ENCODE results near the gene RP9.

The RP9 gene, protein sequence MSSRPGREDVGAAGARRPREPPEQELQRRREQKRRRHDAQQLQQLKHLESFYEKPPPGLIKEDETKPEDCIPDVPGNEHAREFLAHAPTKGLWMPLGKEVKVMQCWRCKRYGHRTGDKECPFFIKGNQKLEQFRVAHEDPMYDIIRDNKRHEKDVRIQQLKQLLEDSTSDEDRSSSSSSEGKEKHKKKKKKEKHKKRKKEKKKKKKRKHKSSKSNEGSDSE

GRCh38 chr7:33109005-33109757 is at the start of gene RP9:
Gene RP9 (minus strand): TSS chr7:33109404. CDS start chr7:33109372, 32 bp downstream.
- peak; percentile 55 for DNase-seq (ENCODE audit: low read depth)

DNA sequence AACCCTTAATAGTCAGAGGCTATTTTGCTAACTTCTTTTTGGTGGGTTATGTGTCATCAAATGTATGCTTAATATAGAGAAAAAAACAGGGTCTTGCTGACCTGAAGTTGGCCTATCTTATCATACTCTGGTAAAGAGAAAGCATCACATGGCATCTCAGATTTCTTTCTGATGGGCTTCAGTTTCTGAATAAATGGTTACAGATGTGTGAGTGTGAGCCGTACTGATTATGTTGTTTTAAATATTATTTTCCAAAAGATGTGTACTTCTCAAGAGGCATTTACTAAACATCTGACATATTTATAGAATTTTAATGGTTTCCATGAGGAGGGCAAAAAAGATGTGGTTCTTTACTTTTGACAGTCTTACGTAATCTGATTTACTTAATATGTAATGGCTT is 48.6 kb upstream of the RP9 start:
- no peak for DNase-seq (ENCODE audit: low read depth)

GRCh38 chr7:33157311-33157710 is 48.1 kb upstream of the RP9 start:
- DNase-seq (ENCODE audit: low read depth), result no peak

- DNase-seq (ENCODE audit: low read depth), result no peak
These were observed 47.2 kb upstream of the RP9 start for GRCh38 chr7:33156441-33156840.

- no peak for DNase-seq (ENCODE audit: low read depth)
These were observed 46.6 kb upstream of the RP9 start for GRCh38 chr7:33155811-33156210.

GRCh38 chr7:33152087-33152486 is 42.9 kb upstream of the RP9 start:
- DNase-seq (ENCODE audit: low read depth), result no peak

- no peak for DNase-seq (ENCODE audit: low read depth)
These were observed 36.0 kb upstream of the RP9 start for GRCh38 chr7:33145156-33145555.

GRCh38 chr7:33143996-33144718 is 35.0 kb upstream of the RP9 start:
- no peak for DNase-seq (ENCODE audit: low read depth)

GRCh38 chr7:33142585-33142984 is 33.4 kb upstream of the RP9 start:
- DNase-seq (ENCODE audit: low read depth), result no peak

DNA sequence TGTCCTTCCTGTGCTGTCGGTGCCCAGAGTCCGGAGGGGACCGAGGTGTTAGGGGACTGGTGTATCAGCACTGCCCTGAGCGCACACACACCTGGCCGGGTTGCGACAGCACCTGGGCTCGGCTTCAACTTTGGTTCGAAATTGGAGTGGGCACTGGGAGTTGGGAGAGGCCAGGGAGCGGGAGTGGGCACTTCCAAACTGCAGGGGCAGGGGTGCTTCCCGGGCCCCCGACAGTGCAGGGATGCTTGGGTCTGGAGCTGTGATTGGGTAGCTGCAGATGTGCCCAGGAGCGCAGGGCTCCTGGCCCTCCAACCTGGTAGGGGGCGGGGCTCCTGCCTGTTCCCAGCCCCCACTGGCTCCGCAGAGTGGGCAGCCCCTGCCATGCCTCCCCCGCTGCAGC is 27.9 kb upstream of the RP9 start:
- DNase-seq (ENCODE audit: low read depth), result no peak

DNA sequence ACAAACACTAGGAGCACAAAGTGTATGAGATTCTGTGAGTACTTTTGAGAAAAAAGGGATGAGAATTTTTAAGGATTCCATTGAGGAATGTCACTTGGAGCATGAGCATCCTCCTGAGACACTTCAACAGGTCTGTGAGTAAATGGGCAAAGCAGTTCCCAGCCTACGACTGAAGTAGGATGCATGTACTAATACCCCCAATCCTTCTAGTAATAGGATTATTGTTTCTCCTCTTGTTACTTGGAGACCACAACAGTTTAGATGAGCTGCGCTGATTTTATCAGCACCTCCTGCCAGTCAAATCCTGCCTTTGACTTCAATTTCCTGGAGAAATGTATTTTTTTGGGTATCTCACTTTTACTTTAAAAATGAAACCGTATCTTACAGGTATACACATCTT is 21.0 kb upstream of the RP9 start:
- no peak for DNase-seq (ENCODE audit: low read depth)

DNA sequence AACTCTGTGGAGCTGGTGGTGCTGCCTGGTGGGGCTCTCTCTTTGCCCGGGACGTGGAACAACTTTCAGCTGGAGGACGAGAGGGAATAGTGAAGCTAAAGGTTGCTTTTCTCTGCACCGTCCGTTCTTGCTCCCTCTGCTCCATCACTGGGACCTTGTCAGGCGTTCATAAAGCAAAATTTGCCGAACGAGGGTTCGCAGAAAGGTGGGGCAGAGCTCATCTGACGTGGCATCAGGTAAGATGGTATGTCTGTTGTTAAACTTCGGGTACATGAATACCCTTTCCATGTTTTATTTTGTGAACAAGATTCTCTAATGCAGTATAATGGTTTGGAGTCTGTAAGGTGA is 20.6 kb upstream of the RP9 start:
- DNase-seq (ENCODE audit: low read depth), result no peak

DNA sequence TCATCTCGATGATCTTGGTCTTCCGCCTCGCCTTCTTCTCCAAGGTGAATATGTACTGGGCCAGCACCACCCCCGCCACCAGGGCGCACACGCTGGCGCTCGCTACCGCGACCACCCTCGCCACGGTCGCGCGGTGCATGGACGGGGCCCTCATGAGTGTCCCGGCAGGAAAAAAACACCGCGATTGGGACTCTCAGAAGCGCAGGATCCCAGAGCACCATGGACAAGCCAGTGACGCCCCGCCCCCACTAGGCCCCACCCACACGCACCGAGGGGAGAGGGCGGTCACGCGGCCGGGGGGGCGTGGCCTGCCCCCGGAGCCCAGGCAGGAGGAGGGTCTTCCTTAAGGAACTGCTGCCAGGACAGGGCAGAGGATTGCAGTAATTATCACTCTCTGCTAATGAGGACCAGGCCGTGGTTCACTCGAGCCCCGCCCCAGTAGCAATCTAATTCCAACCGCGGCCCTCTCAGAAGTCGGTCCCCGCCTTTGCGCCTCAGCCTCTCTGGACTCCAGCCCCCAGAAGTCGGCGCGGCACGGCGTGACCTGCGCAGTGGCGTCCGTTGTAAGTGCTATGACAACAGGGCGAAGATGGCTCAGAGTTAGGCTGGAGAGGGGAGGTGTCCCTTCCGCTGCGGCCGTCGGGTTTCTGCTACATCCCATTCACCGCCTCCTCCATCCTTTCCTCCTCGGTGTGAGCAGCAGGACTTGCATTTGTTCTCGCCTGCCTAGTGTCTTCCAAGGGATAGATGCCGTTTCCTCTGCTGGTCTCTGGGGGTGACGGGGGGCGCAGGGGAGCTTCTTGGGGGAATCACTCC is 20.0 kb upstream of the RP9 start, which contains the start of gene BBS9:
Gene BBS9 (plus strand): TSS at position 575 of the 816 bp plus-strand sequence. CDS start 16,689 bp downstream, outside the sequence.
- DNase-seq (ENCODE audit: low read depth), result peak; percentile 78

DNA sequence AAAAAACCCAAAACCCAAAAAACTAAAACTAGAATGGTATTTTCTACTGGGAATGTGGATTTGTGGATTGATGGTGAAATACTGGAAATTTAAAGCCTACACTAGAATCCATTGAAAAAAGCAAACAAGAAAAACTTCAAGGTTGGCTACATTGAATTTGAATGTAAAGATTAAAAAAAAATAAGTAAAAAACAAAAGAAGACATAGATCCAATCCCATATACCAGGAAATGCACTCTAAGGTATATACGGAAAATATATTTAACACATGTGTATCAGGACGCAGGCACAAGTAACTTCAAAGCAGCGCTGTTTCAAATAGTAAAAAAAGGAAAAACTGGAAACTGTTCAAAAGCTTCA is 19.4 kb upstream of the RP9 start:
- no peak for DNase-seq (ENCODE audit: low read depth)

DNA sequence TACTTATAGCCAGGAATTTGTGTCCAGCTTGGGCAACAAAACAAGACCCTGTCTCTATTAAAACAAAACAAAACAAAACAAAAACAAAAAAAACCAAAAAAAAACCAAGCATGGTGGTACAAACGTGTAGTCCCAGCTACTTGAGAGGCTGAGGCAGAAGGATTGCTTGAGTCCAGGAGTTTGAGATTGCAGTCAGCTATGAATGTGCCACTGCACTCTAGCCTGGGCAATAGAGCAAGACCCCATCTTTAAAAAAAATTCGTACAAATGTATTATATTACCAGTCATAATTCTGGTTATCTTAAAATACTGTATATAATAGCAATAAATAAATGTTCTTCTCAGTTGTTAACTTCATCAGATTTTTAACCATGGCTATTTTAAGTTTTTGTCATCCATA is 17.9 kb upstream of the RP9 start:
- no peak for DNase-seq (ENCODE audit: low read depth)

DNA sequence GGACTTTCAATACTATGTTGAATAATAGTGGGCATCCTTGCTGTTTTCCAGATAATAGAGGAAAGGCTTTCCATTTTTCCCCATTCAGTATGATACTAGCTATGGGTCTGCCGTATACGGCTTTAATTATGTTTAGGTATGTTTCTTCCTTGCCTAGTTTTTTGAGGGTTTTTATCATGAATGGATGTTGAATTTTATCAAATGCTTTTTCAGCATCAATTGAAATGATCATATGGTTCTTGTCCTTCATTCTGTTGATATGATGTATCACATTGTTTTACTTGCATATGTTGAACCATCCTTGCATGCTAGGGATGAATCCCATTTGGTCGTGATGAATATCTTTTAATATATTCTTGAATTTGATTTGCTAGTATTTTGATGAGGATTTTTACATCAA is 9.2 kb upstream of the RP9 start:
- no peak for DNase-seq (ENCODE audit: low read depth)

- DNase-seq (ENCODE audit: low read depth), result no peak
These were observed 5.8 kb upstream of the RP9 start for GRCh38 chr7:33114976-33115375.

- no peak for DNase-seq (ENCODE audit: low read depth)
These were observed 2.4 kb upstream of the RP9 start for GRCh38 chr7:33111614-33112013.

DNA sequence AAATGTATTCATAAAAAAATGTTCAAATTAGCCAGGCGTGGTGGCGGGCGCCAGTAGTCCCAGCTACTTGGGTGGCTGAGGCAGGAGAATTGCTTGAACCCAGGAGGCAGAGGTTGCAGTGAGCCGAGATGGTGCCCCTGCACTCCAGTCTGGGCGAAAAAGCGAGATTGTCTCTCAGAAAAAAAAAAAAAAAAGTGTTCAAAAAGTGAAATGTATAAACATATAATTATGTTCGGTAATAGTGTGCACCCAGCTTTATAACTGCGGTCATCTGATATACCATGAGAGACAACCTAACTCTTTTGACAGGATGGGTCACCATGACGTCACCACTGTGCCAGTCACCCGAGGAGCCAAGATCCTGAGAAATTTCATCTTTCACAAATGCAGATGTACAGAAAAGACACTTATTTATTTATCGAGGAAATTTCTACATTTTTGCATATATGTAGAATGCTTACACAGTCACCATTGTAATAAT is 594 bp upstream of the RP9 start:
- no peak for DNase-seq (ENCODE audit: low read depth)

DNA sequence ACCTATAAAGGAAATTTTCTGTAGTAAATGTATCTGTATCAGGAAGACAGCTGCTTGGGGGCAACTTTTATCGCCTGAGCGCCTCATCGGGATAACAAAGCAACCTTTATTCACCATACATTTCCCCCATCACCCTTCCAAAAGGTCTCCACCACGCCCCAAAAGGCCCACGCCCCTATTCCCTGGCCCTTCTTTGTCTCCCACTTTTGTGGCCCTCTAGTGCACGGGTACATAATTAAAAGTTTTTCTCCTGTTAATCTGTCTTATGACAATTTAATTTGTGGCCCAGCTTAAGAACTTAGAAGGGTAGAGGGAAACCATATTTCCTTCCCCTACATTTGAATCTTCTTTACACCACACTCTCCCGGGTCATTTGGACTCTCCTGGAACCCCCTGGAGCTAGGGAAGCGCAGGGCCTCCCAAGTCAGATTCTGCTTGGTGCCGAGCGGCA is 625 bp downstream of the RP9 start:
- DNase-seq (ENCODE audit: low read depth), result no peak

DNA sequence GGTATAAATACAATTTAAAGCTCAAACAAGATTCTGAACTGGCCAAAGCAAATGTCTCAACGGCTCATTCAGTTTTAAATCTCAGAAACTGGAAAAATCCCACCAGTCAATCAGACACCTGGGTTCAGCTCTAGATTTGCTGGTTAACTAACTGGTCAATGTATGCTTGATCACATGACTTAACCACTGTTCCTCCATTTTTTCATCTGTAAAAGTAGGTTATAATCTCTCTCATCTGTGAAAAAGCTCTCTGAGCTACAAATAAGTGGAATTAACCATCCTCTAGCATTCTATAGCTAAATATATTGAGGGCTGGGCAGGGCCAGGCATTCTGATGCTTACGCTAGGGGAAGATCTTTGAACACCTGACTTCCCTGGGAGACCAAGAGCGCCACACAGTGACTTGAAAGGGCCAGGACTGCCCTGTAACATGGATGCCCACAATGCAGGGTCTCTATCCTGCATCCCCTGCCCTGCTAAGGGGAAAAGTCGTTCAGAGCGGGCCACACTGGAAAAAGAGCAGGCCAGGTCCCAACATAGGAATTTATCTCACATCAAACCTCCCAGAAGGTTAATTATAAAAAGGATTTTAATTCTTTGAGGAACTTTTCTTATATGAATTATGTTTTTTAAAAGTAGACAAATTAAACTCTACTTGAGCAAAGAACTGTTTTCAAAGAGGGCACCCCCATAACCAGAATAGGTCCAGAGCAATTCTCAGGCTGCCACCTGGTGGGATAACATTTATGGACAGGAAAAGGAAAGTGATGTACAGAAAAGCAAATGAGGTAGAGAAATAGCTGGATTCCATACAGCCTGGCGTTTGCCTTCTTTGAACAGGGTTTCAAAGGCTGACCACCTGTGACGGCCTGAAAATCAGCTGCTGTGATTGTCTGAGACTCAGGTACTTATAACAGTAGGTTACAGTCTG is 1.8 kb downstream of the RP9 start:
- DNase-seq (ENCODE audit: low read depth), result no peak
